K562 (cell line): ENCODE data around the gene SH2D3A. TPM values are rescaled to one million over a fixed set of nuclear protein-coding genes. Genes with fewer than 3 reads are reported as not detected.
A peak's percentile ranks its signal among the peaks of the same experiment; 100 is the strongest.

ENCODE experiments used
- CTBP1 ChIP-seq: fragments of 450-650 bp; IDR thresholded peaks from 2 replicates; pipeline ENCODE4 v1.6.1; 2016; ENCODE audit warnings: borderline replicate concordance
- CTCFL ChIP-seq: IDR thresholded peaks from 2 replicates; pipeline ENCODE4 v1.6.1; 2011; ENCODE audit warnings: borderline replicate concordance, low read depth, mild to moderate bottlenecking, moderate library complexity, low read length; ENCODE audit not compliant: insufficient read depth, poor library complexity, severe bottlenecking
- E4F1 ChIP-seq: fragments of 250-450 bp; sonication (Bioruptor Pico); IDR thresholded peaks from 2 replicates; pipeline ENCODE4 v1.5.0; 2021; ENCODE audit warnings: mild to moderate bottlenecking, borderline replicate concordance
- MTA3 ChIP-seq: fragments of 450-650 bp; formaldehyde crosslinking; IDR thresholded peaks from 2 replicates; pipeline ENCODE4 v1.6.1; 2017; ENCODE audit warnings: mild to moderate bottlenecking, borderline replicate concordance
- PTBP1 ChIP-seq: fragments of 200-400 bp; formaldehyde crosslinking; IDR thresholded peaks from 2 replicates; pipeline ENCODE4 v1.6.1; 2017; ENCODE audit warnings: low read depth, low read length
- SMARCA4 ChIP-seq: fragments of 450-650 bp; IDR thresholded peaks from 2 replicates; pipeline ENCODE4 v1.6.1; 2016
- ZBTB17 ChIP-seq: fragments of 450-650 bp; formaldehyde crosslinking; IDR thresholded peaks from 2 replicates; pipeline ENCODE4 v1.4.0; 2020; ENCODE audit warnings: mild to moderate bottlenecking
- ZBTB33 ChIP-seq: sonication (generic); formaldehyde crosslinking; IDR thresholded peaks from 2 replicates; pipeline ENCODE4 v1.8.1; 2023; ENCODE audit warnings: mild to moderate bottlenecking, missing genetic modification reagents
- ZBTB40 ChIP-seq, 2 experiments: fragments of 450-650 bp in 1 of 2; sonication (generic) in 1 of 2; formaldehyde crosslinking in 1 of 2; IDR thresholded peaks; 2 replicates each; pipeline versions ENCODE4 v1.7.1 to v1.9.0; 2016 to 2022; ENCODE audit warnings: inconsistent platforms in 1 of 2, mild to moderate bottlenecking in 1 of 2, missing genetic modification reagents in 1 of 2
- ZNF24 ChIP-seq: fragments of 450-650 bp; IDR thresholded peaks from 2 replicates; pipeline ENCODE4 v1.6.1; 2016
- polyA plus RNA-seq, 8 experiments: library from polyadenylated mRNA; depleted of rRNA in 4 of 8; stranded (reverse) in 5 of 8; unstranded in 3 of 8; fragments of >200 nt; fragmentation: Nextera tagmentation in 2 of 8; fragmentation: Illumina TruSeq in 1 of 8; extraction: Ambion mirVana in 2 of 8; extraction: Trizol in 1 of 8; gene quantifications; 2 replicates each; pipeline versions ENCODE4 v1.2.1 to v1.2.3, GENCODE V29; 2011 to 2014; ENCODE audit warnings: inconsistent platforms in 1 of 8, missing spikeins in 1 of 8
- total RNA-seq, 7 experiments: library from RNA; depleted of rRNA in 6 of 7; stranded (reverse); fragments of >200 nt in 6 of 7; fragmentation: Illumina TruSeq in 2 of 7; extraction: Trizol in 2 of 7; gene quantifications; 2 replicates each; pipeline versions ENCODE4 v1.2.1 to v1.2.3, GENCODE V29; 2011 to 2021; ENCODE audit warnings: low replicate concordance in 1 of 7

Gene SH2D3A
- total and polyA plus RNA-seq, 9 of the 15 experiments (the other 6 are each of a cell fraction or from before 2014, with no cell fraction given) = 0.75 to 26.3 (median 8.9) TPM

- TF ChIP-seq ZBTB40 (IDR thresholded peaks at IDR 0.05) (no peak), ZBTB40 (CRISPR knock-in tag; IDR thresholded peaks at IDR 0.05) (no peak), CTBP1 (0 out of 2 replicates have a peak, but pooled peaks have one; percentile 10), MTA3 (no peak), ZBTB17 (CRISPR knock-in tag) (no peak), CTCFL (peak; percentile 22), PTBP1 (0 out of 2 replicates have a peak, but pooled peaks have one; percentile 77), SMARCA4 (no peak), E4F1 (CRISPR knock-in tag) (no peak), ZNF24 (peak; percentile 37; the same call in 1 of the 2 replicates), ZBTB33 (CRISPR knock-in tag) (peak; percentile 99)
These were observed 33.7 kb downstream of the SH2D3A start (continued) for GRCh38 chr19:6733338-6734095.
